GM21529 (cell line): Measurements from ENCODE around the gene ERO1B.
A peak's percentile ranks its signal among the peaks of the same experiment; 100 is the strongest.
"Not testable (repeated sequence)": the region's sequence is repeated elsewhere in the genome, so short reads cannot be mapped to it uniquely, and the experiment has no call there.

Source experiments
- ATAC-seq: cut with Tn5 transposase; IDR thresholded peaks from one replicate; pipeline ENCODE4 v1.9.1; 2021; ENCODE audit not compliant: unreplicated experiment

The ERO1B gene

GRCh38 chr1:236281654-236282424 is at the start of gene ERO1B:
TSS of gene ERO1B (minus strand) at chr1:236281958. CDS start at chr1:236281783, 175 bp downstream.
- peak; percentile 76 for ATAC-seq

- not testable (repeated sequence) for ATAC-seq
Observed at GRCh38 chr1:236331412-236331811, 49.7 kb upstream of the ERO1B start.

DNA sequence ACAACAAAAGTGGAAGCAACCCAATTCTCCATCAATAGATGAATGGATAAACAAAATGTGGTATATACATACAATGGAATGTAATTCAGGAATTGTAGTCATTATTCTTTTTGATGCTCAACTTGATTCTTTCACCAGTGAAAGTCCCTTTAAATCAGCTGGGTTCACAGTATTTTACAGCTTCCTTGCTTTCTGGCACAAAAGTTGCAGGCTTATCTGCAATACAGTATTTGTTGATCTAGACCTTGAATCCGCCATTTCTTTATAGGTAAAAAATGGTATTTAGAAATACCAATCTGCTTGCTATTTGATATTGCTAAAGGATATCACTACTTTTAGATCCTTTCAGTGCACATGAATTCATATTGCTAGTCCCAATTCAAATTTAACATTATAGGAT is 44.7 kb upstream of the ERO1B start:
- no peak for ATAC-seq

GRCh38 chr1:236325567-236325966 is 43.8 kb upstream of the ERO1B start:
- no peak for ATAC-seq

GRCh38 chr1:236323819-236324411 is 42.2 kb upstream of the ERO1B start:
- no peak for ATAC-seq

- ATAC-seq: no peak
Observed at GRCh38 chr1:236322566-236323409, 41.0 kb upstream of the ERO1B start.

DNA sequence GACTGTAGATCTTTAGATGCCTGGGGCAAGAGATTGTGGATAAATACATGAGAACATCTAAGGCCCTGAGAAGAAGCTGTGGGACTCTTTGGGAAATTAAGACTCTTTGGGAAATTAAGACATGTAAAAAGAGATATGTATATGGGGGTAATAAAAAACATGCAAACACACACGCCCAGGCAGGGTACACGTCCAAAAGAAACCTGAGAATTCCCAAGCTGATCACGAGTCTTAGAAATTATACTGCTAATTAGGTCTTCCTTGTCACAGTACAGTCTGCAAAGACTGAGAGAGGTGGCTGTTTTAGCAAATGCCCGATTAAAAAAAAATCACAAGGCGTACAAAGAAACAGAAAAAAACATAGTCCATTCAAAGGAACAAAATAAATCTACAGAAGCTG is 39.3 kb upstream of the ERO1B start:
- no peak for ATAC-seq

DNA sequence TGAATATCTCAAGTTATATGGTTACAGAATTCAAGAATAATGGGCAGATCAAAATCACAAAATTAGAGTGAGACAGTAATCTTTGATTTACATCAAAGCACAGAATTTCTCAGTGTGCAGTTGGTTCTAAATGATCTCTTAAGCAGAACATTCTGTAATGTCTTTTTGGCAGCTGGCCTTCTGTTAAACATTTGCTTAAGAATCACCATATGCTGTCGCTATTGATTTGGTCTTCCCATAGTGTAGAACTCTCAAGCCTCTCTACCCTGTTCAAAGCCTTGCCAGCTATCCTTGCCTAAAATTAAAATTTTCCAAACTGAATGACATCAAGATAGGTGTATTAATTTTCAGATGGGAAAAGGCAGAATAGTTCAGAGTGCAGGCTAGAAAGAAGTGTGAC is 38.9 kb upstream of the ERO1B start:
- ATAC-seq: no peak

GRCh38 chr1:236320214-236320613 is 38.5 kb upstream of the ERO1B start:
- no peak for ATAC-seq

GRCh38 chr1:236316437-236316836 is 34.7 kb upstream of the ERO1B start:
- ATAC-seq: no peak

GRCh38 chr1:236315518-236315917 is 33.8 kb upstream of the ERO1B start:
- ATAC-seq: no peak

- no peak for ATAC-seq
Observed at GRCh38 chr1:236315092-236315491, 33.3 kb upstream of the ERO1B start.

DNA sequence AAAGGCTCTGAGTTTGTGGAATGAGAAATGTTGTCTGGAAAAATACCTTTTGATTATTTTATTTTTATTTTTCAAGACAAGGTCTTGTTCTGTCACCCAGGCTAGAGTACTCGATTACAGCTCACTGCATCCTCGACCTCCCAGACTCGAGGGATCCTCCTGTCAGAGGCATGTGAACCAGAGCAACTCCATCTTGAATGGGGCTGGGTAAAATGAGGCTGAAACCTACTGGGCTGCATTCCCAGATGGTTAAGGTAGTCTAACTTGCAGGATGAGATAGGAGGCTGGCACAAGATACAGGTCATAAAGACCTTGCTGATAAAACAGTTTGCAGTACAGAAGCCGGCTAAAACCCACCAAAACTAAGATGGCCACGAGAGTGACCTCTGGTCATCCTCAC is 32.3 kb upstream of the ERO1B start:
- ATAC-seq: not testable (repeated sequence)

GRCh38 chr1:236313427-236313826 is 31.7 kb upstream of the ERO1B start:
- no peak for ATAC-seq

GRCh38 chr1:236311040-236311439 is 29.3 kb upstream of the ERO1B start:
- ATAC-seq: no peak

GRCh38 chr1:236308827-236309226 is 27.1 kb upstream of the ERO1B start:
- ATAC-seq: no peak

- ATAC-seq: no peak
Observed at GRCh38 chr1:236307435-236307834, 25.7 kb upstream of the ERO1B start.

DNA sequence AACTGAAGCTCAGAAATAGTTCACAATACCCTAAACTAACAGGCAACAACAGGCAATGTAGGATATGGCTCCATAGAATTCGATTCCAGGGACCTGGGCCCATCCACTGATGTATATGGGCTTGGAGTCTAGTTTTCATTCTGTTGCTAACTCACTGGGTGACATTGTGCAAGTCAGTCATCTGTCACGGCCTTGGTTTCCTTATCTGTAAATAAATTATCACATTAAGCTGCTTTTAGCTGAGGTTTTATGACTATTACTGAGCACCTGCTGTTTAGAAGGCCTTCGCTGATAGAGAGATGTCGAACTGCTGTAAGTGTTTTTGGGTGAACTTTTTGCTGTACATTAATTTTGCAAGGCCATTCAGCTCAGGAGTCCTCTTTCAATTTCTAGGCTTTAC is 22.9 kb upstream of the ERO1B start:
- ATAC-seq: no peak

DNA sequence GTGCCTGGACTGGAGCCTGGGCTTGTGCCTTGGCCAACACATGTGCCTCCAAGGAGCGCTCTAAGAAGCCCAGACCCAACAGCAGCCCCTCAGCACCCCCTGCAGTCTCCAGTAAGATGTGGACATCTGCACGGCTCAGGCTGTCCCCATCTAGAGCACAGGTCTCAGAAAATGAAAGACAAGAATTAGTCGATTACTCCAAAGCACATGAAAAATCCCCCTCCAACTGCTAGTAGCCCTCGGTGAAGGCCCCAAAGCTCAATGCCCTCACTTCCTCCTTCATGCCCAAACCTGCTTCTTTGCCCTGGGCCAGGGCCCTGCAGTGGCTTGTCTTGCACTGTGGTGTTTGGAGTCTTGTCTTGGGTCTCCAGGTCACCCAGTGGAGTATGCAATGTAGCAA is 21.9 kb upstream of the ERO1B start:
- ATAC-seq: peak; percentile 86

GRCh38 chr1:236302941-236303340 is 21.2 kb upstream of the ERO1B start:
- ATAC-seq: no peak

DNA sequence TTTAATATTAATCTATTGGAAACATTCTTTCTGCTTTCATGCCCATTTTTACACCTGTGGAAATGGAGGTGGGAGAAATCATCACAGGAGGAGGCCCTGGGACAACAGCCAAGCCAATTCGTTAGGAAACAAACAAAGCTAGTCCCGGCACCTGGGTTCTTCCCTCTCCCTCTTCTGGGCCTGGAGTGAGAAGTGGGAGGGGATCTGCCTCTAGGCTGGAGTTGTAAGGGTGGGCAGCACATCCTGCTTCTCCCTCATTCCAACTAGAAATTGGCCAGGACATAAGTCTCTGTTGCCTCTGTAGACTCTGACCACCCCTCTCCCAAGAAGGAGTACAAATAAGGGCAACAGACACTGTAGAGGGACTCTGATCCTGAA is 20.2 kb upstream of the ERO1B start:
- no peak for ATAC-seq
